HepG2 (cell line): ENCODE results near the gene ARHGAP45. TPM values are rescaled to one million over a fixed set of nuclear protein-coding genes. Genes with fewer than 3 reads are reported as not detected.

Experiments used
- AKAP8 ChIP-seq: sonication (generic); formaldehyde crosslinking; IDR thresholded peaks from 2 replicates; pipeline ENCODE4 v1.5.1; 2020; ENCODE audit warnings: mild to moderate bottlenecking, missing genetic modification reagents
- ATRX ChIP-seq: sonication (generic); formaldehyde crosslinking; IDR thresholded peaks from 2 replicates; pipeline ENCODE4 v1.4.0; 2020; ENCODE audit warnings: missing genetic modification reagents, borderline replicate concordance
- E2F2 ChIP-seq: sonication (generic); formaldehyde crosslinking; IDR thresholded peaks from 2 replicates; pipeline ENCODE4 v1.4.0; 2020; ENCODE audit warnings: missing genetic modification reagents, borderline replicate concordance
- FOXC1 ChIP-seq: sonication (generic); formaldehyde crosslinking; IDR thresholded peaks from 2 replicates; pipeline ENCODE4 v1.8.0; 2022; ENCODE audit warnings: mild to moderate bottlenecking, missing genetic modification reagents, borderline replicate concordance
- HBP1 ChIP-seq: IDR thresholded peaks from 2 replicates; pipeline ENCODE4 v1.6.1; 2016; ENCODE audit warnings: low read depth, control low read depth
- IKZF1 ChIP-seq: fragments of 450-650 bp; IDR thresholded peaks from 2 replicates; pipeline ENCODE4 v1.7.1; 2016
- KLF13 ChIP-seq: sonication (generic); formaldehyde crosslinking; IDR thresholded peaks from 2 replicates; pipeline ENCODE4 v1.4.0; 2020; ENCODE audit warnings: mild to moderate bottlenecking, missing genetic modification reagents
- MAZ ChIP-seq, 2 experiments: sonication (generic) in 1 of 2; formaldehyde crosslinking in 1 of 2; IDR thresholded peaks; 2 replicates each; pipeline versions ENCODE4 v1.5.0 to v1.6.1; 2012 to 2020; ENCODE audit warnings: low read depth in 2 of 2, mild to moderate bottlenecking in 2 of 2, borderline replicate concordance in 1 of 2, improper control_type of control experiment in 1 of 2, low read length in 1 of 2, missing genetic modification reagents in 1 of 2, moderate library complexity in 1 of 2
- MIER3 ChIP-seq: IDR thresholded peaks from 2 replicates; pipeline ENCODE4 v1.6.1; 2016; ENCODE audit warnings: missing compliant biosample characterization, borderline replicate concordance
- MXD4 ChIP-seq: IDR thresholded peaks from 2 replicates; pipeline ENCODE4 v1.6.1; 2016; ENCODE audit warnings: mild to moderate bottlenecking, missing biosample characterization, missing genetic modification reagents
- PRDM10 ChIP-seq: sonication (generic); formaldehyde crosslinking; IDR thresholded peaks from 2 replicates; pipeline ENCODE4 v1.4.0; 2020; ENCODE audit warnings: low read depth, missing genetic modification reagents
- PRMT3 ChIP-seq: sonication (generic); formaldehyde crosslinking; IDR thresholded peaks from 2 replicates; pipeline ENCODE4 v1.8.1; 2022; ENCODE audit warnings: low read depth, mild to moderate bottlenecking, moderate library complexity, missing genetic modification reagents, borderline replicate concordance
- RAD21 ChIP-seq: fragments of 450-650 bp; formaldehyde crosslinking; IDR thresholded peaks from 2 replicates; pipeline ENCODE4 v1.5.0; 2020; ENCODE audit warnings: mild to moderate bottlenecking
- SIN3B ChIP-seq: fragments of 150-350 bp; IDR thresholded peaks from 2 replicates; pipeline ENCODE4 v1.6.1; 2014; ENCODE audit warnings: low read length
- ZC3H13 ChIP-seq: sonication (generic); formaldehyde crosslinking; IDR thresholded peaks from 2 replicates; pipeline ENCODE4 v1.8.1; 2023; ENCODE audit warnings: mild to moderate bottlenecking, missing genetic modification reagents, moderate library complexity
- ZNF235 ChIP-seq: sonication (generic); formaldehyde crosslinking; IDR thresholded peaks from 2 replicates; pipeline ENCODE4 v1.8.1; 2023; ENCODE audit warnings: mild to moderate bottlenecking, missing genetic modification reagents, borderline replicate concordance
- ZNF382 ChIP-seq: sonication (generic); formaldehyde crosslinking; IDR thresholded peaks from 2 replicates; pipeline ENCODE4 v1.5.0; 2020; ENCODE audit warnings: missing genetic modification reagents, mild to moderate bottlenecking, borderline replicate concordance
- ZNF703 ChIP-seq: sonication (generic); formaldehyde crosslinking; IDR thresholded peaks from 2 replicates; pipeline ENCODE4 v1.5.1; 2020; ENCODE audit warnings: missing genetic modification reagents, mild to moderate bottlenecking, moderate library complexity, borderline replicate concordance
- ZNF713 ChIP-seq: sonication (generic); formaldehyde crosslinking; IDR thresholded peaks from 2 replicates; pipeline ENCODE4 v1.4.0; 2020; ENCODE audit warnings: mild to moderate bottlenecking, missing genetic modification reagents
- ZNF891 ChIP-seq: sonication (generic); formaldehyde crosslinking; IDR thresholded peaks from 2 replicates; pipeline ENCODE4 v1.5.0; 2020; ENCODE audit warnings: mild to moderate bottlenecking, missing genetic modification reagents
- ZSCAN9 ChIP-seq: IDR thresholded peaks from 2 replicates; pipeline ENCODE4 v1.6.1; 2016; ENCODE audit warnings: borderline replicate concordance
- polyA plus RNA-seq, 8 experiments: library from polyadenylated mRNA; depleted of rRNA in 3 of 8; stranded (reverse) in 7 of 8; unstranded in 1 of 8; fragments of >200 nt; fragmentation: Illumina TruSeq in 4 of 8; extraction: Trizol in 4 of 8; gene quantifications; 2 replicates each; pipeline versions ENCODE4 v1.2.1 to v1.2.3, GENCODE V29; 2011 to 2016; ENCODE audit warnings: low read depth in 4 of 8, missing spikeins in 1 of 8, mixed read lengths in 1 of 8; ENCODE audit not compliant: insufficient read depth in 1 of 8
- total RNA-seq, 5 experiments: library from RNA; depleted of rRNA; stranded (reverse); fragments of >200 nt; fragmentation: Illumina TruSeq; extraction: Trizol; gene quantifications; 2 replicates each; pipeline ENCODE4 v1.2.3, GENCODE V29; 2016; ENCODE audit warnings: low read depth in 1 of 5
- TF ChIP-seq, protein P1 (sequence below): sonication (generic); formaldehyde crosslinking; IDR thresholded peaks from 2 replicates; pipeline ENCODE4 v1.4.0; 2020; ENCODE audit warnings: missing genetic modification reagents

The ARHGAP45 gene
- total and polyA plus RNA-seq, 2 of the 13 experiments (the other 11 are each of a cell fraction or from before 2014, with no cell fraction given) = 0.84 to 32.0 TPM

GRCh38 chr19:1103708-1104310, 36.8 kb downstream of the ARHGAP45 start, which contains the start of gene GPX4 (continued):
- no peak for TF ChIP-seq AKAP8 (CRISPR knock-in tag)
- no peak for TF ChIP-seq SIN3B
- 0 out of 2 replicates have a peak, but pooled peaks have one; percentile 62 for TF ChIP-seq ZNF235
- no peak for TF ChIP-seq ZC3H13 (CRISPR knock-in tag)
- TF ChIP-seq MXD4 (CRISPR knock-in tag) = peak; percentile 52; the same call in 1 of the 2 replicates
- no peak for TF ChIP-seq HBP1
- 0 out of 2 replicates have a peak, but pooled peaks have one; percentile 29 for TF ChIP-seq ZNF891 (CRISPR knock-in tag)
- no peak for TF ChIP-seq ATRX (CRISPR knock-in tag)
- TF ChIP-seq PRDM10 = no peak
- peak; percentile 86 for TF ChIP-seq RAD21
- peak; percentile 84 for TF ChIP-seq ZSCAN9
- TF ChIP-seq E2F2 = no peak; the same call in 1 of the 2 replicates
- TF ChIP-seq PRMT3 (CRISPR knock-in tag) = no peak
- TF ChIP-seq, protein P1, sequence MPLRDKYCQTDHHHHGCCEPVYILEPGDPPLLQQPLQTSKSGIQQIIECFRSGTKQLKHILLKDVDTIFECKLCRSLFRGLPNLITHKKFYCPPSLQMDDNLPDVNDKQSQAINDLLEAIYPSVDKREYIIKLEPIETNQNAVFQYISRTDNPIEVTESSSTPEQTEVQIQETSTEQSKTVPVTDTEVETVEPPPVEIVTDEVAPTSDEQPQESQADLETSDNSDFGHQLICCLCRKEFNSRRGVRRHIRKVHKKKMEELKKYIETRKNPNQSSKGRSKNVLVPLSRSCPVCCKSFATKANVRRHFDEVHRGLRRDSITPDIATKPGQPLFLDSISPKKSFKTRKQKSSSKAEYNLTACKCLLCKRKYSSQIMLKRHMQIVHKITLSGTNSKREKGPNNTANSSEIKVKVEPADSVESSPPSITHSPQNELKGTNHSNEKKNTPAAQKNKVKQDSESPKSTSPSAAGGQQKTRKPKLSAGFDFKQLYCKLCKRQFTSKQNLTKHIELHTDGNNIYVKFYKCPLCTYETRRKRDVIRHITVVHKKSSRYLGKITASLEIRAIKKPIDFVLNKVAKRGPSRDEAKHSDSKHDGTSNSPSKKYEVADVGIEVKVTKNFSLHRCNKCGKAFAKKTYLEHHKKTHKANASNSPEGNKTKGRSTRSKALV = no peak
- no peak for TF ChIP-seq IKZF1
- no peak for TF ChIP-seq MAZ (IDR thresholded peaks at IDR 0.05; ENCODE audit: borderline replicate concordance, low read depth, low read length)
- TF ChIP-seq MAZ (CRISPR knock-in tag; IDR thresholded peaks at IDR 0.05; ENCODE audit: low read depth) = peak; percentile 65; the same call in 1 of the 2 replicates
- no peak; the same call in 1 of the 2 replicates for TF ChIP-seq ZNF703
- peak; percentile 59; the same call in 1 of the 2 replicates for TF ChIP-seq FOXC1
- no peak for TF ChIP-seq ZNF713
- TF ChIP-seq MIER3 = no peak; the same call in 1 of the 2 replicates
- no peak for TF ChIP-seq KLF13 (CRISPR knock-in tag)
- TF ChIP-seq ZNF382 = no peak
